BLaER1 treated with 17β-estradiol and CSF1 and Interleukin-3, amounts not matched to agents 10 nM and 100 nM (cell line): ENCODE measurements around the gene IER3IP1.

Source experiments
- H3K27ac ChIP-seq, 11 experiments: shearing (Covaris generic); formaldehyde crosslinking; 2 replicates each; pipeline ENCODE4 v1.8.1; 2022
- H3K27me3 ChIP-seq, 11 experiments: shearing (Covaris generic); formaldehyde crosslinking; 2 replicates each; pipeline ENCODE4 v1.8.1; 2022
- H3K36me3 ChIP-seq, 11 experiments: shearing (Covaris generic); formaldehyde crosslinking; 2 replicates each; pipeline ENCODE4 v1.8.1; 2022
- H3K4me1 ChIP-seq, 10 experiments: shearing (Covaris generic); formaldehyde crosslinking; 2 replicates each; pipeline ENCODE4 v1.8.1; 2022
- H3K4me2 ChIP-seq, 11 experiments: shearing (Covaris generic); formaldehyde crosslinking; 2 replicates each; pipeline ENCODE4 v1.8.1; 2022
- H3K4me3 ChIP-seq, 10 experiments: shearing (Covaris generic); formaldehyde crosslinking; 2 replicates each; pipeline ENCODE4 v1.8.1; 2022
- H3K9ac ChIP-seq, 11 experiments: shearing (Covaris generic); formaldehyde crosslinking; 2 replicates each; pipeline ENCODE4 v1.8.1; 2022
- H3K9me3 ChIP-seq, 11 experiments: shearing (Covaris generic); formaldehyde crosslinking; replicated peaks in 1 of 11; 2 replicates each; pipeline ENCODE4 v1.8.1; 2022
- H4K20me1 ChIP-seq, 11 experiments: shearing (Covaris generic); formaldehyde crosslinking; 2 replicates each; pipeline ENCODE4 v1.8.1; 2022
- Cebpa-rat ChIP-seq, 11 experiments: shearing (Covaris generic); IDR thresholded peaks; 2 replicates each; pipeline ENCODE4 v1.8.1; 2022

Gene IER3IP1

GRCh38 chr18:47118981-47119380 is 57.2 kb downstream of the IER3IP1 start:
- H3K27ac ChIP-seq = no peak overlapping the region
- H3K4me2 ChIP-seq = no peak overlapping the region
- no peak for TF ChIP-seq Cebpa-rat (IDR thresholded peaks at IDR 0.05)
- H3K9me3 ChIP-seq = peaks cover 0 to 11% (median 0%) of the 10 kb centered on the region in 11 experiments; a peak in 1 of 22 replicates
- H3K27me3 ChIP-seq = no peaks in the 10 kb centered on the region
- H3K36me3 ChIP-seq = peaks cover 40 to 98% (median 62%) of the 10 kb centered on the region in 11 experiments
- peaks cover 0 to 14% (median 0%) of the 10 kb centered on the region in 11 experiments; a peak in 1 of 22 replicates for H4K20me1 ChIP-seq
- H3K9ac ChIP-seq = no peak overlapping the region
- H3K4me3 ChIP-seq = no peak overlapping the region
- peaks cover 0 to 25% (median 19%) of the 10 kb centered on the region in 10 experiments; a peak in 16 of 20 replicates for H3K4me1 ChIP-seq

GRCh38 chr18:47115205-47115604 is 61.0 kb downstream of the IER3IP1 start:
- Histone ChIP-seq H3K27me3 (no peaks in the 10 kb centered on the region), H3K9ac (no peak overlapping the region), H4K20me1 (peaks cover 0 to 6% (median 0%) of the 10 kb centered on the region in 11 experiments; a peak in 1 of 22 replicates), H3K27ac (no peak overlapping the region), H3K4me2 (no peak overlapping the region), H3K9me3 (peaks cover 0 to 10% (median 0%) of the 10 kb centered on the region in 11 experiments; a peak in 1 of 22 replicates), H3K36me3 (peaks cover 67 to 100% (median 79%) of the 10 kb centered on the region in 11 experiments), H3K4me1 (peaks cover 0 to 9% (median 4%) of the 10 kb centered on the region in 10 experiments; a peak in 11 of 20 replicates), H3K4me3 (no peak overlapping the region)
- no peak for TF ChIP-seq Cebpa-rat (IDR thresholded peaks at IDR 0.05)

- no peaks in the 10 kb centered on the region for H3K27me3 ChIP-seq
- H4K20me1 ChIP-seq = 0 out of 22 replicates have a peak, but pooled peaks cover 0 to 5% (median 0%) of the 10 kb centered on the region in 11 experiments
- H3K27ac ChIP-seq = no peak overlapping the region
- no peak overlapping the region for H3K9ac ChIP-seq
- peaks cover 0 to 7% (median 0%) of the 10 kb centered on the region in 11 experiments; a peak in 1 of 22 replicates for H3K9me3 ChIP-seq
- no peak overlapping the region for H3K4me3 ChIP-seq
- no peak for TF ChIP-seq Cebpa-rat (IDR thresholded peaks at IDR 0.05)
- H3K4me1 ChIP-seq = no peaks in the 10 kb centered on the region
- no peak overlapping the region for H3K4me2 ChIP-seq
- H3K36me3 ChIP-seq = peaks cover 69 to 100% (median 81%) of the 10 kb centered on the region in 11 experiments
Measured at GRCh38 chr18:47113796-47114540, 62.2 kb downstream of the IER3IP1 start.

GRCh38 chr18:47110492-47111274 is 65.5 kb downstream of the IER3IP1 start:
- no peak overlapping the region for H3K4me2 ChIP-seq
- 0 out of 22 replicates have a peak, but pooled peaks cover 0 to 6% (median 0%) of the 10 kb centered on the region in 11 experiments for H4K20me1 ChIP-seq
- H3K9me3 ChIP-seq = no peaks in the 10 kb centered on the region
- H3K27ac ChIP-seq = no peak overlapping the region
- no peak overlapping the region for H3K4me3 ChIP-seq
- TF ChIP-seq Cebpa-rat (IDR thresholded peaks at IDR 0.05) = no peak
- no peaks in the 10 kb centered on the region for H3K27me3 ChIP-seq
- no peak overlapping the region for H3K9ac ChIP-seq
- H3K36me3 ChIP-seq = peaks cover 79 to 100% (median 95%) of the 10 kb centered on the region in 11 experiments
- no peaks in the 10 kb centered on the region for H3K4me1 ChIP-seq

- no peak for TF ChIP-seq Cebpa-rat (IDR thresholded peaks at IDR 0.05)
- Histone ChIP-seq H3K27ac (no peak overlapping the region), H3K9ac (no peak overlapping the region), H4K20me1 (0 out of 22 replicates have a peak, but pooled peaks cover 0 to 6% (median 0%) of the 10 kb centered on the region in 11 experiments), H3K27me3 (no peaks in the 10 kb centered on the region), H3K4me3 (no peak overlapping the region), H3K4me2 (no peak overlapping the region), H3K4me1 (no peaks in the 10 kb centered on the region), H3K36me3 (peaks cover 70 to 100% (median 94%) of the 10 kb centered on the region in 11 experiments), H3K9me3 (no peaks in the 10 kb centered on the region)
Measured at GRCh38 chr18:47109720-47110119, 66.4 kb downstream of the IER3IP1 start.

- Histone ChIP-seq H4K20me1 (0 out of 22 replicates have a peak, but pooled peaks cover 0 to 6% (median 0%) of the 10 kb centered on the region in 11 experiments), H3K4me3 (no peak overlapping the region), H3K4me1 (no peaks in the 10 kb centered on the region), H3K4me2 (no peak overlapping the region), H3K36me3 (peaks cover 67 to 100% (median 91%) of the 10 kb centered on the region in 11 experiments), H3K27ac (no peak overlapping the region), H3K9me3 (no peaks in the 10 kb centered on the region), H3K27me3 (no peaks in the 10 kb centered on the region), H3K9ac (no peak overlapping the region)
- no peak for TF ChIP-seq Cebpa-rat (IDR thresholded peaks at IDR 0.05)
Measured at GRCh38 chr18:47108998-47109405, 67.2 kb downstream of the IER3IP1 start.

- Histone ChIP-seq H3K9ac (no peak overlapping the region), H3K36me3 (peaks cover 61 to 100% (median 86%) of the 10 kb centered on the region in 11 experiments), H4K20me1 (0 out of 22 replicates have a peak, but pooled peaks cover 0 to 6% (median 0%) of the 10 kb centered on the region in 11 experiments), H3K9me3 (no peaks in the 10 kb centered on the region), H3K27me3 (no peaks in the 10 kb centered on the region), H3K4me1 (no peaks in the 10 kb centered on the region), H3K4me3 (no peak overlapping the region), H3K27ac (no peak overlapping the region), H3K4me2 (no peak overlapping the region)
- no peak for TF ChIP-seq Cebpa-rat (IDR thresholded peaks at IDR 0.05)
Measured at GRCh38 chr18:47108373-47108772, 67.8 kb downstream of the IER3IP1 start.
